WTC11 (cell line): Measurements from ENCODE around the gene SMKR1. TPM values are rescaled to one million over a fixed set of nuclear protein-coding genes. Genes with fewer than 3 reads are reported as not detected.

Experiments
- AR ChIP-seq: fragments of 250-450 bp; sonication (Bioruptor Pico); IDR thresholded peaks from 2 replicates; pipeline ENCODE4 v1.9.0; 2021; ENCODE audit warnings: mild to moderate bottlenecking
- FOXP4 ChIP-seq: sonication (generic); formaldehyde crosslinking; IDR thresholded peaks from 2 replicates; pipeline ENCODE4 v1.8.0; 2022; ENCODE audit warnings: mild to moderate bottlenecking, missing genetic modification reagents
- KAT7 ChIP-seq: sonication (generic); formaldehyde crosslinking; IDR thresholded peaks from 2 replicates; pipeline ENCODE4 v1.8.1; 2023; ENCODE audit warnings: missing genetic modification reagents, mild to moderate bottlenecking, borderline replicate concordance
- MAX ChIP-seq: sonication (generic); formaldehyde crosslinking; IDR thresholded peaks from 2 replicates; pipeline ENCODE4 v1.8.0; 2022; ENCODE audit warnings: mild to moderate bottlenecking, missing genetic modification reagents
- MYBL2 ChIP-seq: sonication (generic); formaldehyde crosslinking; IDR thresholded peaks from 2 replicates; pipeline ENCODE4 v1.8.1; 2023; ENCODE audit warnings: mild to moderate bottlenecking, moderate library complexity, missing genetic modification reagents
- NR1H2 ChIP-seq: sonication (generic); formaldehyde crosslinking; IDR thresholded peaks from 2 replicates; pipeline ENCODE4 v1.9.0; 2021; ENCODE audit warnings: mild to moderate bottlenecking, moderate library complexity, missing genetic modification reagents
- NR2C2 ChIP-seq: sonication (generic); formaldehyde crosslinking; IDR thresholded peaks from 2 replicates; pipeline ENCODE4 v1.8.0; 2022; ENCODE audit warnings: mild to moderate bottlenecking, missing genetic modification reagents
- PRDM15 ChIP-seq: sonication (generic); formaldehyde crosslinking; IDR thresholded peaks from 2 replicates; pipeline ENCODE4 v1.8.0; 2022; ENCODE audit warnings: missing genetic modification reagents
- USF2 ChIP-seq: sonication (generic); formaldehyde crosslinking; IDR thresholded peaks from 2 replicates; pipeline ENCODE4 v1.8.1; 2023; ENCODE audit warnings: mild to moderate bottlenecking, missing genetic modification reagents, moderate library complexity
- ZBTB43 ChIP-seq: sonication (generic); formaldehyde crosslinking; IDR thresholded peaks from 2 replicates; pipeline ENCODE4 v1.8.1; 2023; ENCODE audit warnings: mild to moderate bottlenecking, missing genetic modification reagents
- ZNF423 ChIP-seq: fragments of 250-450 bp; sonication (Bioruptor Pico); IDR thresholded peaks from 2 replicates; pipeline ENCODE4 v2.1.2; 2022; ENCODE audit warnings: mild to moderate bottlenecking, moderate library complexity
- ZNF532 ChIP-seq: fragments of 250-450 bp; sonication (Bioruptor Pico); IDR thresholded peaks from 2 replicates; pipeline ENCODE4 v1.9.0; 2021; ENCODE audit warnings: mild to moderate bottlenecking, borderline replicate concordance
- ZNF671 ChIP-seq: fragments of 250-450 bp; sonication (Bioruptor Pico); IDR thresholded peaks from 2 replicates; pipeline ENCODE4 v1.8.0; 2021; ENCODE audit warnings: mild to moderate bottlenecking
- total RNA-seq: library from RNA; stranded (reverse); gene quantifications from 3 replicates; pipeline ENCODE4 v1.2.3, GENCODE V29; 2021

The SMKR1 gene
- total RNA-seq, 1 experiment from 2014 or later = 0.50 TPM

- TF ChIP-seq MYBL2 (CRISPR knock-in tag) (no peak), FOXP4 (CRISPR knock-in tag) (peak; percentile 24; the same call in 1 of the 2 replicates), ZNF532 (no peak), ZBTB43 (CRISPR knock-in tag) (no peak), NR1H2 (CRISPR knock-in tag) (no peak), PRDM15 (CRISPR knock-in tag) (0 out of 2 replicates have a peak, but pooled peaks have one; percentile 17), ZNF423 (CRISPR knock-in tag) (no peak), USF2 (no peak), AR (CRISPR knock-in tag) (no peak), NR2C2 (CRISPR knock-in tag) (no peak), KAT7 (CRISPR knock-in tag) (0 out of 2 replicates have a peak, but pooled peaks have one; percentile 51), ZNF671 (CRISPR knock-in tag) (no peak), MAX (no peak)
These were observed at the start of gene SMKR1 (continued) for GRCh38 chr7:129501760-129502707.
